8988T (cell line): Measurements from ENCODE around the gene COBL.

Experiments
- DNase-seq: peaks from one replicate; pipeline ENCODE4 v3.0.0; 2011

COBL gene

DNA sequence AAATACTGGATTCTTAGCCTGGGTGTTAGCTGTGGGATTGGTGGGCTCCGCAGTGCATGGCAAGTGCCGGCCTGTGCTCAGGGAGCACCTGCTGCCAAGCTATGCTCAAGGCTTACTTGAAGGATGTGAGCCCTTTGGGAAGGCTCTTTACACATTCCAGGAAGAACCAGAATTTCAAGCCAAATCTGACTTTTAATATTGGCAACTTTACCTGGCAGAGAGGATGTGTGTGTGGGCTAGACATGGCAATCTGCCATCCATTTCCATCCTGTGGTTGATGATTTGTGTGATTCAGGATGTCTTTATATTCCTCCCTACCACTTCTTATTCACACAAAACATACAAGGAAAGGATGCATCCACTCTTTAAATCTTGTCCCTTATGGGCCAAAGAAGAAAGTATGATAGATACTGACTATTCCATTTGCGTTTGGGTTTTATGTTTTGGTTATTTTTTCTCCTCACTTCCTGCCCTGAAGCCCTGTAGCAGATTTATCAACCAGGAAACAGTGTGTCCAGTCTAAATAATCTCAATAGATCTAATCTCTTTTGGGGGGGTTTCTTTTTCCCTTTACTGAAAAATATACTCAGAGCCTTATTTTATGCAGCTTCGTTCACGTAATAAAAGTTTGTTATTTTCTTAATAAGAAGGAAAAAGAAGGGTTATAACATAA lies 247.1 kb downstream of the COBL start:
- DNase-seq, result no peak

DNA sequence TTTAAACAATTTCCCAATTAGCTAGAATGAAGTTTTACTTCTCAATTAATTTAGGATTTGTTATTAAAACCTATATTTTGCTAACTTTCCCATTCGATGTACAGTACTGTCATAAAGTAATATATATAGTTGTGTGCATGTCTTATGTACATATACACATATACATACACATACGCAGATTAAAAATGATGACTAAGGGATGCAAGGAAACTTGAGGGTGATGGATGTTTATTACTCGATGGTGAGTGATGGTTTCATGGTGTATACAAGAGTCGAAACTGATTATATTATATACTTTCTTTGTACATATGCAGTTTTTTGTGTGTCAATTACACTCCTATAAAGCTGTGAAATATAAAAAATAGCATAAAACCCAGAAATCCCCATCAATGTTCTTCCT lies 248.2 kb downstream of the COBL start:
- DNase-seq, result no peak

DNA sequence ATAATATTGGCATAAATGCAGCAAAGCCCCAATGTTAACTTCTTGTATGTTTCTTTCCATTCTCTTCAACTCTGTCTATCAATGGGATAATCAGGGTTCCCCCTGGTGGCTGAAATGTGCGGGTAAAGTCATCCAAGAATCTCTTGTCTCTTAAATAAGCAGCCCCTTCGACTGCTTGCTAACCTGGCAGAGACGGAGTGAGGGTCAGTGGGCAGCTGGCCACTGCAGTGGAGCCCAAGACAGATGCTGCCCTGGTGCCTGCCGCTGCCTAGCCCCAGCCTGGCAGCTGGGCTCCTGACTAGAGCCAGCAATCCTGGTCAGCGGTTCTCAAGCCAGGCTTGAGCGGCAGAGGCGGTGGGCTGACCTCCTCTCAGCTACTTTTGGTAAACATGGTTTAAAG lies 248.9 kb downstream of the COBL start:
- DNase-seq, result peak; percentile 30

DNA sequence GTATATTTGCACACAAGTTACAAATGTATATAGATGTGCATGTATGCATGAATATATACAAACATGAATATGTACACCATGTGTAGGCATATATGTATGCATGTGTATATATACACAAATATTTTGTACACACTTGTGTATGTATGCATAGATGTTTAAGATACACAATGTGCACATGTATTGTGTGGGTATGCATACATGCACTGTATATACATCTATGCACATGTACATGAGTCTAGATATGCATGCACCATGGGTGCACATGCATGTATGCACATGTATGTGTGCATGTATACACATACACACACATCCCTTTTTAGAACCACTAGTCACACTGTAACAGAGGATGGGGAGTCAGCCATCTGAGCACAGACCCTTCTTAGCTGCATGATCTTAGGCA lies 249.4 kb downstream of the COBL start:
- no peak for DNase-seq

DNA sequence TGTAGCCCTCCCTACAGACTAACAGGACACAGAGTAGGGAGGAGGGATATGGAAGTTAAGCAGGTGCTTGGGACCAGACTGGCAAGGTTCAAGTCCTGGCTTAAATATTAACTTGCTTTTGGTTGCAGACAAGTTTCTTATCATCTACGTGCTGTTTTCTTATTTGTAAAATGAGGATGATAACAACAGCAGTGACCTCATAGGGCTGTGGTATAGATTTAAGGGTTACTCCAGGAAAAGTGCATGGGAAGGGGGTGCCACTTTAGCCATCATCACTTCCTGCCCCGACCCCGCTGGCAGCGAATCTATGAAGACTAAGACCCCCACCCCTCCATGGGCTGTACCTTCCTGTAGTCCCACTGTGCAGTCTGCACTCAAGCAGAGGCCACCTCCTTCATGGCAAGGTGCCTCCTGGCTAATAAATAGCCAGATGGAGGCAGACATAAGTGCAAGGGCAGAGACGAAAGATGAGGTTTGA lies 250.2 kb downstream of the COBL start:
- no peak for DNase-seq

DNA sequence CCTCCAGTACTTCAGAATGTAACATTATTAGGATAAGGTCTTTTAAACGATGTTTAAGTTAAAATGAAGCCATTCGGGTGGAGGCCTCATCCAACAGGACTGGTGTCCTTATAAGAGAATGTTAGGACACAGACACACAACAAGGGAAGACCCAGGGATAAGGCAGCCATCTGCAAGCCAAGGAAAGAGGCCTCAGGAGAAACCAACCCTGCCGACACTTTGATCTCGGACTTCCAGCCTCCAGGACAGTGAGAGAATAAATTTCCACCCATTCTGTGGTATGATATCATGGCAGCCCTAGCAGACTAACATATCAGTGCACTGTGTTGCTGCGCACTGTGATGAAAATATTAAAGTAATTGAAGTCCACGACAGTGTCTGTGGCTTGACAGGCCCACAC lies 250.8 kb downstream of the COBL start:
- DNase-seq, result no peak

DNA sequence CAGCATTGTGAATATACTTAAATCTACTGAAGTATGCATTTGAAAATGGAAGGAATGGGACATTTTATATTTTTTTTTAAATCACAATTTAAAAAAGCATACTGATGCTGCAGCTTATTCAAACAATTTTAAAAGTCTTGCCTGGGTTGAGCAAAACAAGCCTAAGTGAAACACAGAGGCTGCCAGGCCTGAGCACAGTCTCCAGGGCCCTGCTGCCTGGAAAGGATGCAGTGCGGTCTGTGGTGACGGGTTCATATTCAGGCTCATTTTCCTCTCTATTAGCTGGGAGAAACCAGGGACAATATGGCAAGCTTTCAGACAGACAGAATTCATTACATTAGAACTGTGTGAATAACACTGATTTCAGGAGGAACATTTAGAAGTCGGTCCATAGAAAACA lies 251.9 kb downstream of the COBL start:
- no peak for DNase-seq

DNA sequence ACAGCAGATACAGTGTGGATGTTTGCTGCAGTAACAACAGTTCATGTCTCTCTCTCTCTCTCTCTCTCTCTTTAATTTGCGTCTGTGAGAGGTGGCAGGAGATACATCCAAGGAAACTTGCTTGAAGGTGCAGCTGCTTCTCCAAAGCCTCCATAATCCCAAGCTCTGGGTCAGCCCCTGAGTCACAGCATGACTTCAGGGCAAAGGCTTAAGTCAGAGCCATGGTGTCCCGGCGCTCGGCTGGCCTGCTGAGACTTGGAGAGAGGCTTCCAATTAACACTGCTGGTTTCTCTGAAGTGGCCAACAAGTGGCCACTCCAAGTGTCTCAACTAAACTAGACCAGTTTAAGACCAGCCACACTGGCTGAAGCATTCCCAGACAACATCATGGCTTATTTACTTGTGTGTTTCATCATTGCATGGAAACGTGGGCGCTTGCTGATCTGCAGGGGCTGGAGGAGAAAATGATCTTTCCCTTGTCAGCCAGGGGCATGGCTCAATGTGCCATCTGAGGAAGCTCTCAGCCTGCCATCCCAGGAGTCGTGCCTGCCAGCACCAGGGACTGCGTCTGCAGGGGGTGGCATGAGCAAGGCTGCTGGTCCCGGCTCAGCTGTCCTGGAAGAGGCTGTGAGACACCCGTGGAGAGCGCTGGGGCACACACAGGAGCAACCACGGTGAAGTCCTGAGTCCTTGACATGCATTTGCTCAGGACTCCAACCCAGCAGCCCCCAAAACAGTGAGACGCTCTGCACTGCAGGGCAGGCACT lies 254.2 kb downstream of the COBL start:
- DNase-seq, result no peak

DNA sequence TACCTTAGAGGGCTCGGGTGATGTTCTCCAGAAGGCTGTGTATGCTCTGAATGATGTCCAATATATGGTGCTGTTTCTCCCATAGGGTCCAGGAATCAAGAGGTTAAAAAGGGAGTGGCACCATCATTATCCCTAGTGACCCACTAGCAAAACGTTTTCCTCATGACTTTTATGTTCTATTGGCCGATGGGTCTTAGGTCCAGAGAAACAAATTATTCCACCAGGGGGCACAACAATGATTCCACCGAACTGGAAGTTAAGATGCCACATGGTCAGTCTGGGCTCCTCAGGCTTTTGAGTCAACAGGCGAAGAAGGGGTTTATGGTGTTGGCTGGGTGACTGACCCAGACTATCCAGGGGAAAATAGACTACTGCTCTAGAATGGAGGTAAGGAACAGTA lies 256.1 kb downstream of the COBL start:
- DNase-seq, result no peak

DNA sequence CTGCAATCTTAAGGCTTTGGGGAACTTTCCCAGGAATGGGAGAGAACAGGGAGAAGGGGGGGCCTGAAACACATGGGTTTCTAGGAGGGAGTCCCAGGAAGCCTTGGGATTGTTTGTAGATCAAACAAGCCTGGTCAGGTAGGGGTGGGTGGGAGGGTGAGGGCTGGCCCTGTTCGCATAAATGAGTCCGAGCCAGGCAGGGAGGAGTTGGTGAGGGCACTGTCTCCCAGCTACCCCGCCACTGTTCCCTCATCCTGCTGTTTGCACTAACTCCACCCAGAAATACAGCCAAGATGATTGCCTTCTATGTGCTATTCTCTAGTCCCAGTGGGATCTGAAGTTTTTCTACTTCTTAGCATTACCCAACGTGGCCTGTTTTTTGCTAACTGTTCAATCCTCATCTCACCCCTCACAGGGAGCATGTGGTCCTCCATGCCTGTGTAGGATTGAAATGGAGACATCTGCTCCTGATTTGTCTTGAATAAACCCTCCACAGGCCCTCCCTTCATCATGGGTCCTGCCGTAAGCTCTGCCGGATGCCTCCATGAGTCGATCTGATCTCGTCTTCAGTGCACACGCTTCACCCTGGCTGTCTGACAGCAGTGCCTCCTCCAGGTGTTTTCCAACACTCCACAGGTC lies 257.0 kb downstream of the COBL start:
- no peak for DNase-seq

DNA sequence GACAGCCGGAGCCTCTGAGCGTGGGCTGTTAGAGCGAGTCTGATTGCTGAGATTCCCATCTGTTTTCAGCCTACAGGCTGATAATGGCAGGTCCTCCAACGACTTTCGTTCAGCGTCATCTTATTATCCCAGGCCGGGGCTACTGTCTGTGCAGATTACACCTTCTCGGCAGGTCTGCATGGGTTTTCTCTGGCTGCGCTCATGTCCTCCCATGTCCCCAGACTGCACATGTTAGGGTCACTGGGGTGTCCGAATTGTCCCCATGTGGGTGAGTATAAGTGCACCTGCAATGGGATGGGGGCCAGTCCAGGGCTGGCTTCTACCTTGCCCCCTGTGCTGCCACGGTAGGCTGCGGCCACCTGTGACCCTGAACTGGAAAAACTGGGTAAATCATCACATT lies 257.8 kb downstream of the COBL start:
- no peak for DNase-seq

DNA sequence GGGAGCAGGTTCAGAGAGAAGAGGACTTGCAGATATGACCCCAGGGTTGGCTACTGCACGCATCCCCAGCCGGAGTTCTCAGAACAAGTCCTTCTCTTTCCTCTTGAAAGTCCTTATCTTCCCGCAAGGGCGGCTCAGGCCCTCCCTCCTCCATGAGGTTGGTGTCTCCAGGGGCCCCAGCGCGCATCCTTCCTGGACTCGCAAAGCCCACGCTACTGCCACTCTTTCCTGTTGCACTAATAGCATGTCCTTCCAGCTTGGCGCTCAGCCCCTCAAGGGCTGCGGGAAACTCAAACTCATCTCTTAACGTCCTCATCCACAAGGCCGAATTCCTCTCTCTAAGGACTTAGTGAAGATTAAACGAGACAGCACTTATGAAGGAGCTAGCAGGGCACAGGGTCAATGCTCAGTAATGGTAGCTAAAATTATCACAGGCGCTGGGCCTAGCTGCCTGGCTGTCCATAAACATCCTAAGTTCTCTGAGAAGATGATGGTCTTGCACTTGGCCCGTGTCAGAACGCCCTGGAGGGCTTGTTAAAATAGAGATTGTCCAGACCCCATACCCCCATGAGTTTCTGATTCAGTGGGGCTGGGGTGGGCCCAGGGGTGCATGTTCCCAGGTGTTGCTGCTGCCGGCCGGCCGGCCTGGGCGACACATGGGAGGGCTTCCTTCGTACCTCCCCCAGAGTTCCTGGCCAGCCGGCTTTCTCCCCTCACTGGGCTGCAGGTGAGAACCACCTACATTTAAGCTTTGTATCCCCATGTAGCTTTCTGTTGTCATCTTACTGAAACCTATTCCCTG lies 261.4 kb downstream of the COBL start:
- no peak for DNase-seq

DNA sequence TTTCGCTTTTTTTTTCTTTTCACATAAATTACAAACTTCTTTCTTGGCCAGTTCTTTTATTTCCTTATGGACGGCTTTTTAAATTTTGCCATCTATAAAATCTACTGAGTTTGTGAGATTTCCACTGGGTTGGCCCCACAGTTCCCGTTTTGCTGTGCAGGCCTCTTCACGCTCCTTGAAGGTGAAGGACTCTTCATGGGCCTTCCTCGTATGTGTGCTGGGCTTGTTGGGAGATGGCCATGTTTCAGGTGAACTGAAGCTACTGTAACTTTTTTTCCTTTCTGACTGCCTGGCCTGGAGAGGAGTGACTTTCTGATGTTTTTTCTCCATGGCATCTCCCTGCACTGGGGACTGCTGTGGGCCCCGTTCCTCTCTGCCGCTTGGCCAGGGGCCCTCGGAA lies 262.4 kb downstream of the COBL start:
- no peak for DNase-seq

DNA sequence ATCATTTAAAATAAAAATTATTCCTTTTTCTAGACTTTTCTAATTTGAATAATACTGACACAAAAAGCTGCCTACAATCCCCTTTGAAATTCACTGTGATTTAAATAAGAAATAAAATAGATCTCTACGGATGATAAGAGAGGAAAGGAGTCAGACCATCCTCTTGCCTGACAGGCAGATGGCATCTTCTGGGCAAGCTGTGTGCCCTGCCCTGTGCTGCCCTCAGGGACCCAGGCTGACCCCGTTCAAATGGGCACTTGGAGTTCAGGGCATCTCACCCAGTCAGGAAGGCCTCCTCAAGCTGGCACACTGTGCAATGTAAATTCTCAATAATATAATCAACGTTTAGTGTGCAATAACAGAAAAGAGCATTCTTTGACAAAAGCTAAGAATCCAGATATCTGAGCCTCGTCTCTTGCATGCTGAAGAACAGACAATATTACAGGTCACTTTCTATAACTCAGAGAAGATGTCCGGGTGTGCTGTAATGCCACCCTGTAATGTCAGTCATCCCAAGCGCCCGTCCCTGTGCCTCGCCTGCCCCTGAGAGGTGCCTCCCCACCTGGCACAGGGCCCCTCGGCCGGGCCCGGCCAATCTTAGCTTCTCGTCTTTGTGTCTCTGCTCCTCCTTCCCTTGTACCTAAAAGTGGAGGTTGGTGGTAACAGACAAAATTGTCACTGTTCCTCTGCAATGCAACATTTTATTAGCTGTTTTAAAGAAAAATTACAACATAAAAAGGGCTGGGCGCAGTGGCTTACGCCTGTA lies 263.3 kb downstream of the COBL start:
- no peak for DNase-seq

DNA sequence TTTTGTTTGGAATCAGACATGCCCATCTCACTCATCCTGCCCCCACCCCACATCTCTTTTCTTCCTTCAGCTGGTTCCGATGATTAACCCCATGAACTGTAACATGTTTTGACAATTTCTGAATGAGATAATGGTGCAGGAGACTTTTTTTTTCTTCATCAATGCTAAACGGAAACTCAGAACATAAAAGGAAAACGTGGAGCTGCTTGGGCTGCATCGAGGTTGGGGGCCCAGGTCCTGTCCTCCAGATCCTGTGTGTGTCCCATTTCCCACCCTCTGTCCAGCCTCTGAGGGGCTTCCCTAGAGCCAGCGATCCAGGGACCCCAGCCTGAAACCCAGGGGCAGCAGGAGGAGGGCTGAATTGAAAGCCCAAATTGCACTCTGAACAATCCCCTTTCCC lies 270.1 kb downstream of the COBL start:
- no peak for DNase-seq

DNA sequence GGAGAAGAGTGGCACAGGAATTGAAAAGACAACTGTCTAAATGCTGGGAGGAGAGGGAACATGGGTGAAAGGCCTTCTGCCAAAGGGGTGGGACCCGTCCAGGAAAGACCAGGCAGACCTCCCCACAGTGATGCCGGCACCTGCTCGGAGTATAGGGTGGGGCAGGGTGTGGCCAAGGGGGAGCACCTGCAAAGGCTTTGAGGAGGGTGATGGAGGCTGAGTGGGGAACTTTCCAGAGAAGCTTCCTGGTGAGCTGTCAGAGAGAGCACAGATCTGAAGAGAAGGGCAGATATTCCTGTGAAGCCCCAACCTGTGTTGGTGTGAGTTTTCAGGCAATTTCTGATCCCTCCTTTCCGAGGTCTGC lies 270.5 kb downstream of the COBL start:
- DNase-seq, result no peak

DNA sequence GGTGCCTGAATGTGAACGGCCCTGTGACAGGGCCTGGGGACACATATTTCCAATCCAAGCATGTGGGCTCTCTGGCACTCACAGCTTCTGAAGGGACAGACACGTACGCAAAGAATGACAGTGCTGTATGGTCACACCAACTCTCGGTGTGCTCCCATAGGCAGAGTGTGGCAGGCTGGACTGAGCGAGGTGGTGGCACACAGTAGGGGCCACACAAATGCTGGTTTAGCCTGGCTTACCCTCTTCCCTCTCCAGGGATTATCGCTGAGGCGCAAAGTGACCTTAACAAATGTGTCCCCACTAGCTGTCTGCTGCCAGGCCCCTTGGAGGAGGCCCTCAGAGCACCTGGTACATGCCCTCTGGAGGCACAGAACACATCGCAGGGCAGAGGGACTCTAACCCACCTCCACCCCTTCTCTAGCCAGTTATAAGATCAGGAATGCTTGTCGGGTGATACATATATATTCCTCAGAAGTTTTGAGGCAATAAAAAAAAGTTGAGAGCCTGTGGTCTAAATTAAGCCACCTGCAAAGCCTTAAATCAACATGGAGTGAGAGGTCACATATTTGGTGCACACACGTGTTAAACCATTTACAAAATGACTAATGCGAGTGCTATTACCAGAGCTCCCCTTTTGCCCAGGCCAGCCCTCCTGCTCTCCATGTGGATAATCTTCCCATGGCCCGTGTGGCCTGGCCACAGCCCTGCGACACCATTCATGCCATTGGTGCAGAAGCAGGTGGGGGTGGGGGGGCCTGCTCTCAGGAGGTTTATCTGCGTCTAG lies 271.1 kb downstream of the COBL start:
- no peak for DNase-seq

DNA sequence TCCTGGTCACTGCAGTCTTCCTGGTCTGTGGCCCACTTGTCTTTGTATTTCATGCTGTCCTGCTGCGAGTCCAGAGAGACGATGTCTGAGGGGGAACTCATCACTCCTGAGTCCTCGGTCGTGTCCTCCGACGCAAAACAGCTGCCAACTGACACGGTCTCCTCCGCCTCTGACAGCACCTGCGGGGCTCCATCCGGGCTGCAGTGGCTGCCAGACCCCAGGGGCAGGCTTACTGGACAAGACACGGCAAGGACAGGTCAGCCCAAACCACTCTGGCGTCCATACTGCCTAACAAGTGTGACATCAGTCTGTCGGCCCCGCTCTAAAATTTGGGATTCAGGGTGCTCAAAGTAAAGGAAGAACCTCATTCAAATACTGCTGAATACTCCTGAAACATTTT lies 273.1 kb downstream of the COBL start:
- DNase-seq, result no peak

DNA sequence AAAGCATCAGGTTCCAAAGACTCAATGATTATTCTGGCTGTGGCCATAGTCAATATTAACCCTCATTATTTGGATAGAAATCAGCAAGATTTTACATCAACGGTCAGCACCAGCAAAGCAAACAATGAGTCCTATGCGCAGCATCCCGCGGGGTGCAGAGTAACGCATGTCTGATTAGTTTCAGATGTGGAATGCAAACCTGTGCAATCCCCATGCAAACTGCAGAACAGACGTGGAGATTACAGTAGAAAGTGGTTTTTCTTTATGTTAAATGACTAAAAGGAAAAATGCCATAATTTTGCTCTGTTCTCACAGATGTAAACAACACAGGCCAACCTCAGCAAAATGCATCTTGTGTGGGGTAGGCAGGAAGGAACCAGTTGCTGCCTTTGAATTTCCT lies 275.8 kb downstream of the COBL start:
- DNase-seq, result no peak

DNA sequence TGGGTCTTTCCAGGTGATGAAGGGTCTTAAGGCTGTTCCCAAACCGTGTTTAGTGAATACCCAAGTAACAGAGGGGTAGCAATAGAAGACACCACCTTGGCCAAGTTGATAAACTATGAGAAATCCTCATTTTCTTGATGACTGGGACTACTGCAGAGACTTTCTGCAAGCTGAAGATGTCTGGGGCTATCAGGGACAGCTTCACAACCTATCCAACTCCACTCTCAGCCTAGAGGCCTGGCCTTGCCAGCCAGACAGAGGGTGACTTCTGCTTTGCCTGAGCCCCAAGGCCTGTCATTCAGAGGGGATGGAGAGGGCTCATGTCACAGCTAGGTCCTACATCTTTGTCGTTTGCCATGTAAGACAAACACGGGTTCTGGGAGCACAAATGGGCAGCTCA lies 278.0 kb downstream of the COBL start:
- no peak for DNase-seq

DNA sequence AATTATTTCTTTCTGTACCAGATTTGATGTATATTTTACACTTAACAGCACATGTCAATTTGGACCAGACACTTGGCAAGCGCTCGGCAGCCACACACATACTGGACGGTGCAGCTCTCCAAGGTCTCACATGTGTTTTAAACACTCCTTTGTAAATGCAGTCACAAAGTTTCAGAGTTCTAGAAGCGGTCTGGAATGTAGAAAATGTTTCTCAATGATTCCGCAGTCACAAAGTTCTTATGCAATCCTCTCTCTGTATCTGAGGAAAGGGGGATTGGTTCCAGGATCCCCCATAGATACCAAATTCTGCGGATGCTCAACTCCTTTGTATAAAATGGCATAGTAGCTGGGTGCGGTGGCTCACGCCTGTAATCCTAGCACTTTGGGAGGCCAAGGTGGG lies 280.9 kb downstream of the COBL start:
- no peak for DNase-seq
